ENCODE results near the gene PPP1R14C. TPM values are rescaled to one million over a fixed set of nuclear protein-coding genes. Genes with fewer than 3 reads are reported as not detected.

The PPP1R14C gene
- total RNA-seq, 1 experiment from 2014 or later: 12.1 TPM

DNA sequence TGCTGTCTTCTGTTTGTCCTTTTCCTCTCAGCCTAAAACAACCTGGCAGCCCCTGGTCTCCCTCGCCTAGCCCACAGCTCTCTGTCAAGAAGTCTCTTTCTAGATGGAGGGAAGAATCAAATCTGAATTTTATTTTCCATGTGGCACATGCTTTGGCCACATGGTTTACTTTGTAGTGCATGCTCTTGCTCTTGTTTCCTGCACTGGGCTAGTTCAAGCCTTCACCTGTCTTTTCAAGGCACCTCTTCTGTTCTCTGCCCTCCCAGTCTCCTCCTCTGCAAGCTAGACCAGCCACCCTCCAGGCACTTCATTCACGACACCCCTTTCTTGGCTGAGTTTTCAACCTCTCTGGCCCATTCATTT lies 7.6 kb downstream of the PPP1R14C start:
- H3K4me1 ChIP-seq (replicated peaks; ENCODE audit: insufficient read depth): peaks cover 25% of the 10 kb centered on the region
- H3K27me3 ChIP-seq (ENCODE audit: insufficient read depth, low read depth): no peaks in the 10 kb centered on the region
- peaks cover 43% of the 10 kb centered on the region for H3K79me2 ChIP-seq (ENCODE audit: low read depth)
- H3K27ac ChIP-seq: no peak overlapping the region
- H3K4me3 ChIP-seq: no peak overlapping the region
- H3K4me2 ChIP-seq: no peak overlapping the region
- no peak overlapping the region for H2AFZ ChIP-seq
- H4K20me1 ChIP-seq (ENCODE audit: insufficient read depth): no peaks in the 10 kb centered on the region
- no peak for DNase-seq
- H3K9me3 ChIP-seq (ENCODE audit: insufficient read depth, low read depth): no peaks in the 10 kb centered on the region
- ChIA-PET POLR2A (ENCODE audit: unreplicated experiment) (no interaction called here), CTCF (no interaction called here)
- no peaks in the 10 kb centered on the region for H3K36me3 ChIP-seq (ENCODE audit: low read depth)
- BruUV-seq (replicated peaks): no TSS peak
- intact Hi-C loops (cut with micrococcal nuclease; ENCODE audit: unreplicated experiment): no loop called here
- no peaks in the 10 kb centered on the region for H3K9me2 ChIP-seq (ENCODE audit: insufficient read depth)
- peaks cover 19% of the 10 kb centered on the region for H3F3A ChIP-seq (ENCODE audit: insufficient read depth, low read depth)
- TF ChIP-seq EZH2 (IDR thresholded peaks at IDR 0.05; ENCODE audit: low read depth): no peak
- TF ChIP-seq, protein P1, sequence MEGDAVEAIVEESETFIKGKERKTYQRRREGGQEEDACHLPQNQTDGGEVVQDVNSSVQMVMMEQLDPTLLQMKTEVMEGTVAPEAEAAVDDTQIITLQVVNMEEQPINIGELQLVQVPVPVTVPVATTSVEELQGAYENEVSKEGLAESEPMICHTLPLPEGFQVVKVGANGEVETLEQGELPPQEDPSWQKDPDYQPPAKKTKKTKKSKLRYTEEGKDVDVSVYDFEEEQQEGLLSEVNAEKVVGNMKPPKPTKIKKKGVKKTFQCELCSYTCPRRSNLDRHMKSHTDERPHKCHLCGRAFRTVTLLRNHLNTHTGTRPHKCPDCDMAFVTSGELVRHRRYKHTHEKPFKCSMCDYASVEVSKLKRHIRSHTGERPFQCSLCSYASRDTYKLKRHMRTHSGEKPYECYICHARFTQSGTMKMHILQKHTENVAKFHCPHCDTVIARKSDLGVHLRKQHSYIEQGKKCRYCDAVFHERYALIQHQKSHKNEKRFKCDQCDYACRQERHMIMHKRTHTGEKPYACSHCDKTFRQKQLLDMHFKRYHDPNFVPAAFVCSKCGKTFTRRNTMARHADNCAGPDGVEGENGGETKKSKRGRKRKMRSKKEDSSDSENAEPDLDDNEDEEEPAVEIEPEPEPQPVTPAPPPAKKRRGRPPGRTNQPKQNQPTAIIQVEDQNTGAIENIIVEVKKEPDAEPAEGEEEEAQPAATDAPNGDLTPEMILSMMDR (conservative IDR thresholded peaks at IDR 0.05): no peak

DNA sequence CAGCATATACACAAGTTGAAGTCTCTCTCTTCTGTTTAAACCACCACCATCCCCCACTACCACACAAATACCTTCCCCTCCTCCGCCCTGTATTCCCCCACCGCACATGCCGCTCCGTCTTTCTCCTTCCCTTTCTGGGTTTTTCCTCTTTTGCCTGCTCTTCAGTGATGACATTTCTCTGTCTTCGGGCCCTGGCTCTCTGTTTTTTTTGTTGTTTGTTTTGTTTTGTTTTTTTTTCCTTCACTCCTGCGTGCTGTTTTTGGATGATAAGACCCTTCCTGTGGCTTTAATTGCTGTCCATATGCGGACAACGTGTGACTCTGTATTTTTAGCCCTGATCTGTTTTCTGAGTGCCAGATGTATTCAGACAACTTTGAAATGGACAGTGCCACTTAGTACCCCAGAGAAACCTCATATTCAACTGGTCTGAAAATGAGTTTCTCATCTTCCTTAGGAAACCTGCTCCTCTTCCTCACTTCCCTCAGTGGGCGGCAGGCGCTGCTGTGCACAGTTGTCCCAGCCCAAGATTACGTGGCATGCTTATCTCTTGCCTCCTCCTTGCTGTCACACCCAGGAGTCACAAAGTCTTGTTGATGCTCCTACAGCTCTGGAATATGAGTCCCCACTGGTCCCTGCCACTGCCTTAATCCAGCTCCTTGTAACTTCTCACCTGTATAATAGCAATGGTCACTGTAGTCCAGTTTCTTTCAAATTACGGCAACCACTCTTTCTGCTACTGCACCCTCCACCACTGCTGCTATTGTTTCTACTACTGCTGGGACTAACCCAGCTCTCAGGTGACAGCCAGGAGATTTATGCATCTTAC lies 8.2 kb downstream of the PPP1R14C start:
- Histone ChIP-seq H3K4me3 (no peak overlapping the region), H3K27ac (no peak overlapping the region), H2AFZ (no peak overlapping the region), H3K9me2 (ENCODE audit: insufficient read depth) (no peaks in the 10 kb centered on the region), H3K27me3 (ENCODE audit: insufficient read depth, low read depth) (no peaks in the 10 kb centered on the region), H3K79me2 (ENCODE audit: low read depth) (peaks cover 41% of the 10 kb centered on the region), H3K36me3 (ENCODE audit: low read depth) (no peaks in the 10 kb centered on the region), H3K4me1 (replicated peaks; ENCODE audit: insufficient read depth) (peaks cover 19% of the 10 kb centered on the region), H3K9me3 (ENCODE audit: insufficient read depth, low read depth) (no peaks in the 10 kb centered on the region), H4K20me1 (ENCODE audit: insufficient read depth) (no peaks in the 10 kb centered on the region), H3F3A (ENCODE audit: insufficient read depth, low read depth) (peaks cover 13% of the 10 kb centered on the region), H3K4me2 (no peak overlapping the region)
- no TSS peak for BruUV-seq (replicated peaks)
- DNase-seq: no peak
- POLR2A ChIA-PET (ENCODE audit: unreplicated experiment): no interaction called here
- intact Hi-C loops (cut with micrococcal nuclease; ENCODE audit: unreplicated experiment): no loop called here
- CTCF ChIA-PET: no interaction called here
- TF ChIP-seq, protein P1 (conservative IDR thresholded peaks at IDR 0.05): no peak
- TF ChIP-seq EZH2 (IDR thresholded peaks at IDR 0.05; ENCODE audit: low read depth): no peak

DNA sequence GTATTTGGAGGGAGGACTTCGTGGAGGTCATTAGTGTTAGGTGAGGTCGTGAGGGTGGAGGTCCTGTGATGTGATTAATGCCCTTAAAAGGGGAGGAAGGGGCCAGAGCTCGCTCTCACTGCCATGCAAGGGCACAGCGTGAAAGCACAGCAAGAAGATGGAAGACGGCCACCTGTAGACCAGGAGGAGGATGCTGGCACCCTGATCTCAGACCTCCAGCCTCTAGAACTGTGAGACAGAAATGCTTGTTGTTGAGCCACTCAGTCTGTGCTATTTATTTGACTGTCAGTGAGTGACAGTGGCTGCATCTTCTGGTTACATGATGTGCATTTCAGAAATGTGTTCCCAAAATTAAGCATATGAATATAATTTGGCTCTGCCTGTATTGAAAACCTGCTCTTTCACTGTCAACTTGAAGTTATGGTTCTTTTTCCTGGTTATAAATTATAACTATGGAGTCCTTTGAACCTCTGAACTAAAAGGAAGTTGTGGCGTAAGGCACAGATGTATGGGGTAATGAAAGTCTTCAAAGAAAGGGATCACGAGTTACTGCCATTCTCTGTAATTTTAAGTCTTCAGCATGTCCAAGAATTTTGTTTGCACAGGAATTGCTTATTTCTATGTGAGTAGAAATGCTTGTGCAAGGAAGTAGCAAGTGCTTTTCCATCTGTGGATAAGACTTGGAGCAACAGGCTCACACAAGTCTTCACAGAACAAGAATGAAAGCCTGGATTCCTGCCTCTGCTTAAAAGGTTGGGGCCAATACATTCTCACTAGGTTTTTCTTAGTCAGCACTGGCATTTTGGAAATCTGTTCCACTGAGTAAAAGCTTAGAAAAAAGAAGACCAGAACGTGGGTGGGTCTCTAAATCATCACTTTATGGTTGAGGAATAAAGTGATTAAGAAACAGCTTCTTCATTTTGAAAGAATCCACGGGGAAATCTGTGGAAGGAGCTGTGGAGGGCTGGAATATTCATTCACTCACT lies 10.3 kb downstream of the PPP1R14C start:
- Histone ChIP-seq H3K4me3 (no peak overlapping the region), H4K20me1 (ENCODE audit: insufficient read depth) (no peaks in the 10 kb centered on the region), H3K9me2 (ENCODE audit: insufficient read depth) (no peaks in the 10 kb centered on the region), H3K79me2 (ENCODE audit: low read depth) (peaks cover 22% of the 10 kb centered on the region; the same call in 1 of the 2 replicates), H3K4me2 (no peak overlapping the region), H3K4me1 (replicated peaks; ENCODE audit: insufficient read depth) (no peaks in the 10 kb centered on the region; the same call in 1 of the 2 replicates), H3K9me3 (ENCODE audit: insufficient read depth, low read depth) (no peaks in the 10 kb centered on the region), H2AFZ (no peak overlapping the region), H3F3A (ENCODE audit: insufficient read depth, low read depth) (no peaks in the 10 kb centered on the region), H3K36me3 (ENCODE audit: low read depth) (no peaks in the 10 kb centered on the region), H3K27ac (no peak overlapping the region), H3K27me3 (ENCODE audit: insufficient read depth, low read depth) (no peaks in the 10 kb centered on the region)
- no peak for DNase-seq
- intact Hi-C loops (cut with micrococcal nuclease; ENCODE audit: unreplicated experiment): no loop called here
- no peak for TF ChIP-seq EZH2 (IDR thresholded peaks at IDR 0.05; ENCODE audit: low read depth)
- TF ChIP-seq, protein P1 (conservative IDR thresholded peaks at IDR 0.05): no peak
- CTCF ChIA-PET: no interaction called here
- no TSS peak for BruUV-seq (replicated peaks)
- POLR2A ChIA-PET (ENCODE audit: unreplicated experiment): no interaction called here

All from PC-9 (cell line).